Activated CD4-positive, alpha-beta T cell treated with anti-CD3 and anti-CD28 coated beads, Interleukin-2, amount 10 ng/mL, durations not matched to agents 7 days and 5 days (primary cell): ENCODE results near the gene CENPV. TPM values are rescaled to one million over a fixed set of nuclear protein-coding genes. Genes with fewer than 3 reads are reported as not detected.

Source experiments
- CTCF ChIA-PET: fragments of 350-600 bp; sonication (Branson Sonifier 250); formaldehyde crosslinking; loops from one replicate; lab custom pipeline; 2021; ENCODE audit warnings: antibody characterized with exemption; lab: Charles Lee
- POLR2A ChIA-PET: fragments of 350-600 bp; sonication (Branson Sonifier 250); formaldehyde crosslinking; loops from one replicate; lab custom pipeline; 2021; ENCODE audit warnings: antibody characterized with exemption; lab: Charles Lee
- DNase-seq: peaks from one replicate; pipeline ENCODE4 v3.0.0-alpha.2; 2020
- H3K27ac Mint-ChIP-seq: one replicate; pipeline ENCODE4 v1.8.0; 2021; ENCODE audit warnings: mild to moderate bottlenecking, moderate library complexity, mixed read lengths
- H3K27me3 Mint-ChIP-seq: one replicate; pipeline ENCODE4 v1.8.0; 2021; ENCODE audit warnings: mixed read lengths
- H3K36me3 Mint-ChIP-seq: one replicate; pipeline ENCODE4 v1.8.0; 2021; ENCODE audit warnings: low read depth, mixed read lengths
- H3K4me1 Mint-ChIP-seq: one replicate; pipeline ENCODE4 v1.8.0; 2021; ENCODE audit warnings: mixed read lengths
- H3K4me3 Mint-ChIP-seq: one replicate; pipeline ENCODE4 v1.8.0; 2021; ENCODE audit warnings: mild to moderate bottlenecking, moderate library complexity, mixed read lengths
- H3K9me3 Mint-ChIP-seq: one replicate; pipeline ENCODE4 v1.8.0; 2021; ENCODE audit warnings: mixed read lengths
- total RNA-seq, 2 experiments: library from RNA; stranded (reverse); gene quantifications; one replicate each; pipeline ENCODE4 v1.2.3, GENCODE V29; 2021

The CENPV gene
- total RNA-seq, 2 experiments from 2014 or later, result 16.6 to 21.1 TPM

GRCh38 chr17:16352667-16353316 lies 477 bp downstream of the CENPV start:
- DNase-seq, result peak; percentile 24
- H3K36me3 Mint-ChIP-seq, result peaks cover 4% of the 10 kb centered on the region
- CTCF ChIA-PET, result interaction anchor here (0.5 to 3.6 kb wide), 7 partner anchors 9 to 127 kb away, joined by 3 to 27 read pairs (median 3); no protein-coding TSS in a partner anchor
- POLR2A ChIA-PET, result no interaction called here
- peak overlapping the region; percentile 89 for H3K4me3 Mint-ChIP-seq
- H3K27me3 Mint-ChIP-seq, result no peaks in the 10 kb centered on the region
- H3K4me1 Mint-ChIP-seq, result peaks cover 23% of the 10 kb centered on the region
- peak overlapping the region; percentile 87 for H3K27ac Mint-ChIP-seq
- no peaks in the 10 kb centered on the region for H3K9me3 Mint-ChIP-seq

GRCh38 chr17:16352303-16352666 lies 984 bp downstream of the CENPV start:
- H3K4me3 Mint-ChIP-seq, result peak overlapping the region; percentile 89
- H3K36me3 Mint-ChIP-seq, result peaks cover 6% of the 10 kb centered on the region
- no peaks in the 10 kb centered on the region for H3K27me3 Mint-ChIP-seq
- no peaks in the 10 kb centered on the region for H3K9me3 Mint-ChIP-seq
- peaks cover 23% of the 10 kb centered on the region for H3K4me1 Mint-ChIP-seq
- DNase-seq, result peak; percentile 18
- peak overlapping the region; percentile 87 for H3K27ac Mint-ChIP-seq
- ChIA-PET CTCF (interaction anchor here (0.6 to 3.6 kb wide), 6 partner anchors 8 to 126 kb away, joined by 3 to 27 read pairs (median 4); no protein-coding TSS in a partner anchor), POLR2A (no interaction called here)

DNA sequence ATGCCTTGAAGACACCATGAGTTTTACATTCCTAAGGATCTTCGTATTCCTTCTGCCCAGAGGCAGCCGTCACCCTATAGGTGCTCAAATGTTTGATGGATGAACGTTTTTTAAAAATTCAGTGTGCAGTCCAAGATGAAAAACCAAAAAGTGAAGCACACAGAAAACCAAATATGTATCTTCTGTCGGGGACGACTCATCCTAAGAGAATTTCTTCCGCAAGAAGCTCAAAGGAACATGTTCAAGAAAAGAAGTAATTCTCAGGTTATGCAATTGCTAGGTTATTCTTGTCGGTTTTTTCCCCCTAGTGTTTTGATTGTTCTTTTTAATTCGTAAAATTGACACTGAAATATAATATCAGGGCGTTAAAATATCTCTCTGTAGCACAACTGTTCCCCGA lies 1.4 kb downstream of the CENPV start:
- H3K4me1 Mint-ChIP-seq, result peaks cover 23% of the 10 kb centered on the region
- POLR2A ChIA-PET, result no interaction called here
- peak overlapping the region; percentile 89 for H3K4me3 Mint-ChIP-seq

GRCh38 chr17:16349431-16349830 lies 3.8 kb downstream of the CENPV start:
- H3K4me3 Mint-ChIP-seq, result no peak overlapping the region
- peaks cover 7% of the 10 kb centered on the region for H3K36me3 Mint-ChIP-seq
- H3K27me3 Mint-ChIP-seq, result no peaks in the 10 kb centered on the region
- H3K27ac Mint-ChIP-seq, result no peak overlapping the region
- DNase-seq, result no peak
- CTCF ChIA-PET, result interaction anchor here (0.7 to 1.8 kb wide), 4 partner anchors 8 to 130 kb away, joined by 3 to 9 read pairs (median 5); no protein-coding TSS in a partner anchor
- peaks cover 23% of the 10 kb centered on the region for H3K4me1 Mint-ChIP-seq
- H3K9me3 Mint-ChIP-seq, result no peaks in the 10 kb centered on the region
- POLR2A ChIA-PET, result no interaction called here

More for the DNA sequence above, 1.4 kb downstream of the CENPV start:
- CTCF ChIA-PET, result interaction anchor here (1.5 to 3.6 kb wide), 2 partner anchors 12 to 64 kb away, joined by 4 to 27 read pairs; no protein-coding TSS in a partner anchor
- Mint-ChIP-seq H3K27me3 (no peaks in the 10 kb centered on the region), H3K9me3 (no peaks in the 10 kb centered on the region), H3K36me3 (peaks cover 6% of the 10 kb centered on the region), H3K27ac (peak overlapping the region; percentile 87)
- no peak for DNase-seq

DNA sequence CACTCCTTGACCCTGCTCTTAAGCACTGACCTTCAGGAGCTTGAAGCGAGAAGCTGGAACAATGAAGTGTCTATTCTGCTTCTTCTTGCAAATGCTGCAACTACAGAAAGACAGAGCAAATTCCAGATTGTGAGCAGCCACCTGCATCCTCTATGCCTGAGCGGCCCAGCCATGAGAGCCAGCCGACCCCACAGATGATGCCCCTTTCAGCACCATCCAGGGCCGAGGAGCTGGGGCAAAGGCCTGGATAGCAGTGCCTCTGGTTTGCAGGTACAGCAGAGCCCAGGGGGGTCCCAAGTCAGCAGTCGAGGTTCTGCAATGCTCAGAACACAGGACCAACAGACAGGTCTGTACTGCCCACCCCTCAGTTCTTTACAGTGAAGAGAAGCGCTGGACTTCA lies 4.7 kb downstream of the CENPV start:
- no peak overlapping the region for H3K27ac Mint-ChIP-seq
- DNase-seq, result no peak
- H3K4me3 Mint-ChIP-seq, result no peak overlapping the region
- peaks cover 10% of the 10 kb centered on the region for H3K36me3 Mint-ChIP-seq
- no peaks in the 10 kb centered on the region for H3K27me3 Mint-ChIP-seq
- ChIA-PET POLR2A (no interaction called here), CTCF (no interaction called here)
- H3K9me3 Mint-ChIP-seq, result no peaks in the 10 kb centered on the region
- peaks cover 19% of the 10 kb centered on the region for H3K4me1 Mint-ChIP-seq

DNA sequence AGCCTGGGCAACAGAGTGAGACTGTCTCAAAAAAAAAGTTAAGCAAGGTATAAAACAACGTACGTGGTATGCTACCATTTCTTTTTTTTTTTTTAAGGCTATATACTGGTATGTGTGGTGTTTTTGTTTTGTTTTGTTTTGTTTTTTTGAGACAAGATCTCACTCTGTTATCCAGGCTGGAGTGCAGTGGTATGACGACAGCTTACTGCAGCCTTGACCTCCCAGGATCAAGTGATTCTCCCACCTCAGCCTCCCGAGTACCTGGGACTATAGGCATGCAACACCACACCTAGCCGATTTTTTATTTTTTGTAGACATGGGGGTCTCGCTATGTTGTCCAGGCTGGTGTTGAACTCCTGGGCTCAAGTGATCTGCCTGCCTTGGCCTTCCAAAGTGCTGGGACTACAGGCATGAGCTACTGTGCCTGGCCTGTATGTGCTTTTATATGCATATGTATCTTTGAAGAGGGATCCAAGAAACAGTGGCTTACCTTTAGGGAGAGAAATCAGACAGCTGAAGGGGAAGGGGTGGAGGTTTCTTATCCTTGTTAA lies 6.5 kb downstream of the CENPV start:
- ChIA-PET CTCF (interaction anchor here (0.7 to 1.4 kb wide), 4 partner anchors 17 to 1513 kb away, joined by 3 to 5 read pairs (median 4); partner anchors contain the start of gene UBB), POLR2A (no interaction called here)
- Mint-ChIP-seq H3K27me3 (no peaks in the 10 kb centered on the region), H3K4me1 (peaks cover 9% of the 10 kb centered on the region), H3K36me3 (peaks cover 17% of the 10 kb centered on the region), H3K27ac (no peak overlapping the region), H3K9me3 (no peaks in the 10 kb centered on the region), H3K4me3 (no peak overlapping the region)
- no peak for DNase-seq

DNA sequence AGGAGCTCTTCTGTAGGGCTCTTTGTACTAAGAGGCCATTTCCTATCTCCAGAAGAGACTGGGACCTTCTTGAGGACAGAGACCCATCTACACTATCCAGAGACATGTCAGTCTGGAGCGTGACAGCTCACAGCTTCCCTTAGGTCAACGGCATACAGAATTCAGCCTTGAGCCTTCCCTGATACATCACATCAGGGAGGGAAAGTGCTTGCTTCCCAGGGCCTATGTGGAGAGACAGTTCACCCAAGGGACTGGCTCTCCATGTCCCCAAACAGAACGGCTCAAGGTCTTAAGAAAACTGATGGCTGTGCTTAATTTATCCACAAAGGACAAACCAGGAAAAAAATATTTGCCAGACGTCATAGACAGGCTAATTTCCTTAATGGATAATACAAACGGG lies 7.7 kb downstream of the CENPV start:
- H3K27ac Mint-ChIP-seq, result no peak overlapping the region

DNA sequence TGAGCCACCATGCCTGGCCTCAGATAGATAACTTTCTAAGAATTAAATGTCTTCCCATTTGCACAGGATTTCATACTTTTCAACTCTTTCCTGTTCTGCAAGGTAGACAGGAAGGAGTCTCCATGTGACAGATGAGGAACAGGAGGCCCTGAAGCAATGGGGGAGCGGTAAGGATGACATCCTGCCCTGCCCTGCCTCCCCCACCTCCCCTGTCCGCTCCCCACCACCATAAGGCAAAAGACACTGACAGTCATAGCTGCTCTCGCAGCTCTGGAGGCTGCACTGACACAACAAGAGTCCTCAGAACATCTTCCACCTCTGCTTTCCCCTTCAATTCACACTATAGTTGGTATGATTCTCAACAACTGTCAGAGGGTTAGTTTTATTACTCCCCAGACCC lies 9.7 kb downstream of the CENPV start:
- no peak overlapping the region for H3K4me3 Mint-ChIP-seq
- H3K36me3 Mint-ChIP-seq, result peaks cover 14% of the 10 kb centered on the region
- no peaks in the 10 kb centered on the region for H3K4me1 Mint-ChIP-seq
- H3K27ac Mint-ChIP-seq, result no peak overlapping the region
- DNase-seq, result no peak
- CTCF ChIA-PET, result interaction anchor here (1.0 to 1.8 kb wide), 2 partner anchors 9 to 19 kb away, joined by 3 to 6 read pairs; partner anchors contain the start of gene CENPV
- POLR2A ChIA-PET, result no interaction called here
- H3K9me3 Mint-ChIP-seq, result no peaks in the 10 kb centered on the region
- H3K27me3 Mint-ChIP-seq, result no peaks in the 10 kb centered on the region

More for the DNA sequence above, 7.7 kb downstream of the CENPV start:
- Mint-ChIP-seq H3K36me3 (peaks cover 17% of the 10 kb centered on the region), H3K9me3 (no peaks in the 10 kb centered on the region), H3K27me3 (no peaks in the 10 kb centered on the region), H3K4me3 (no peak overlapping the region), H3K4me1 (peaks cover 3% of the 10 kb centered on the region)
- POLR2A ChIA-PET, result no interaction called here
- CTCF ChIA-PET, result no interaction called here
- DNase-seq, result no peak

GRCh38 chr17:16342979-16343378 lies 10.3 kb downstream of the CENPV start:
- Mint-ChIP-seq H3K27ac (no peak overlapping the region), H3K36me3 (peaks cover 14% of the 10 kb centered on the region), H3K9me3 (no peaks in the 10 kb centered on the region), H3K4me3 (no peak overlapping the region), H3K27me3 (no peaks in the 10 kb centered on the region), H3K4me1 (no peaks in the 10 kb centered on the region)
- no peak for DNase-seq
- POLR2A ChIA-PET, result no interaction called here
- CTCF ChIA-PET, result interaction anchor here (1.3 to 1.8 kb wide), 2 partner anchors 17 to 20 kb away, joined by 5 to 6 read pairs; no protein-coding TSS in a partner anchor

DNA sequence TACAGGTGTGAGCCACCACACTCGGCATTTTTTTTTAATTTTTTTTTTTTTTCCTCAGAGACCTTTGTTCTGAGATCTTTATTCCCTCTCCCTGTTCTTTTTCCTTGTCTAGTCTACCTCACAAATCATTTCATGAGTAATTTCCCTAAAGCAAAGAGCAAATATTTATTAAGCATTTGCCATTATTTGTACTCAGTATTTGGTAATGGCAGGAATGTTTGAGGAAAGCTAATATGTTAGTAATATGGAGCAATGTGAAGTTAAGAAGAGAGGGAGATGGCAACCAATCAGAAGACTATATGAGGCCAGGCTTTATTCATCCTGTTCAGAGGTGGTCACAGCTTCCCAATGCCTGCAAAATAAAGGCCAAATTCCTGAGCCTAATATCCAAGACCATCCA lies 13.3 kb downstream of the CENPV start:
- H3K4me1 Mint-ChIP-seq, result no peaks in the 10 kb centered on the region
- no peak overlapping the region for H3K27ac Mint-ChIP-seq
- H3K4me3 Mint-ChIP-seq, result no peak overlapping the region
- ChIA-PET CTCF (interaction anchor here (0.6 kb wide), 1 partner anchor 21 kb away, joined by 3 read pairs; no protein-coding TSS in a partner anchor), POLR2A (no interaction called here)
- H3K36me3 Mint-ChIP-seq, result peaks cover 11% of the 10 kb centered on the region
- DNase-seq, result no peak
- H3K9me3 Mint-ChIP-seq, result no peaks in the 10 kb centered on the region
- no peaks in the 10 kb centered on the region for H3K27me3 Mint-ChIP-seq

DNA sequence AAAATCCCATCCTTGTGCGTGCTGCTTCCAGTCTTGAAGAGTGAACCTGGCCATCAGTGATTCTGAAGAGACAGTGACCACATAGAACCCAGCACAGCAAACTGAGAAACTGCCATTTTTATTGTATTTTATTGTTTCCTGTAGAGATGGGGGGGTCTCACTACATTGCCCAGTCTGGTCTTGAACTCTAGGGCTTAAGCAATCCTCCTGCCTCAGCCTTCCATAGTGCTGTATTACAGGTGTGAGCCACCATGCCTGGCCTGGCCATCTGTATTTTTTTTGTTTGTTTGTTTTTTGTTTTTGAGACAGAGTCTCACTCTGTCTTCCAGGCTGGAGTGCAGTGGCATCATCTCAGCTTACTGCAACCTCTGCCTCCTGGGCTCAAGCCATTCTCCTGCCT lies 13.9 kb downstream of the CENPV start:
- Mint-ChIP-seq H3K4me1 (no peaks in the 10 kb centered on the region), H3K9me3 (no peaks in the 10 kb centered on the region), H3K27me3 (no peaks in the 10 kb centered on the region), H3K36me3 (peaks cover 10% of the 10 kb centered on the region), H3K27ac (no peak overlapping the region), H3K4me3 (no peak overlapping the region)
- no peak for DNase-seq
- ChIA-PET CTCF (interaction anchor here (1.8 kb wide), 1 partner anchor 10 kb away, joined by 6 read pairs; no protein-coding TSS in a partner anchor), POLR2A (no interaction called here)

DNA sequence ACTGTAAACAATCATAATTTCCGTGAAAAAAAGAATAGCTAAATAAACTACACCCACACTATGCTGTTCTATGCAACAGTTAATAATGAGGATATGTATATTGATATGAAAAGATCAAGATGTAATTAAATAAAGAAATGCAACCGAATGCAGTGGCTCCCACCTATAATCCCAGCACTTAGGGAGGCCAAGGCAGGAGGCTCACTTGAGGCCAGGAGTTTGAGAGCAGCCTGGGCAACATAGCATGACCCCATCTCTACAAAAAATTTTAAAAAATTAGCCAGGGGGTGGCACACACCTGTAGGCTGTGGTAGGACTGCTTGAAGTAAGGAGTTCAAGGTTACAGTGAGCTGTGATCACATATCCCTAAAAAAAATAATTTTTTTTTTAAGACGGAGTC lies 14.9 kb downstream of the CENPV start:
- Mint-ChIP-seq H3K27me3 (no peaks in the 10 kb centered on the region), H3K27ac (no peak overlapping the region), H3K36me3 (peaks cover 7% of the 10 kb centered on the region), H3K9me3 (no peaks in the 10 kb centered on the region), H3K4me1 (no peaks in the 10 kb centered on the region), H3K4me3 (no peak overlapping the region)
- ChIA-PET CTCF (interaction anchor here (0.6 to 1.8 kb wide), 2 partner anchors 11 to 1577 kb away, joined by 3 to 6 read pairs; no protein-coding TSS in a partner anchor), POLR2A (no interaction called here)
- DNase-seq, result no peak
